GM21447 (cell line): ENCODE measurements around the gene MICU1.
"Not testable (repeated sequence)": the region's sequence is repeated elsewhere in the genome, so short reads cannot be mapped to it uniquely, and the experiment has no call there.

Experiments
- ATAC-seq: cut with Tn5 transposase; IDR thresholded peaks from one replicate; pipeline ENCODE4 v1.9.1; 2021; ENCODE audit not compliant: unreplicated experiment

Gene MICU1

DNA sequence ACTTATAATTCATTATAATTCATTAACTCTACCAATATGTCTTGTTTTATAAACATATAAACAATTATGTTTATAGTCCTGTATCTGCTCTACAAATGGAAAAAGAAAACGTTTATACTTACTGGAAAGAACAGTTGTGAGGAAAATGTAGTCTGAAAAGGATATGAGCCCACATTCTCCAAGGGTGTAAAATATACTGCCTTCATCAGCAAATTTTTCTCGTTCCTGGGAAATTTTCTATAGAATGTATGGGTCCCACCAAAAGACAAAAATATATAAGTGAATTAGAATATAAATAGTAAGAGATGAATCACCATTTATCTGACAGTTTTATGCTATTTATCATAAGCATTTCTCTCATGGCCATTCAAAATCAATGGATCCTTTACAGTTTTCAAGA lies 117.8 kb downstream of the MICU1 start:
- ATAC-seq: no peak

GRCh38 chr10:72506474-72506873 lies 119.4 kb downstream of the MICU1 start:
- ATAC-seq: no peak

DNA sequence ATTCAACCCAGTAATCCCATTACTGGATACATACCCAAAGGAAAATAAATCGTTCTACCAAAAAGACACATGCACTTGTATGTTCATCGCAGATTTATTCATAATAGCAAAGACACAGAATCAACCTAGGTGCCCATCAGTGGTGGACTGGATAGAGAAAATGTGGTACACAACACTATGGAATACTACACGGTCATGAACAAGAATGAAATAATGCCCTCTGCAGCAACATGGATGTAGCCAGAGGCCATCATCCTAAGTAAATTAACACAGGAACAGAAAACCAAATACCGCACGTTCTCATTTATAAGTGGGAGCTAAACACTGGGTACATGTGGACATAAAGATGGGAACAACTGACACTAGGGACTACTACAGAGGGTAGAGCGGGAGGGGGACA lies 120.4 kb downstream of the MICU1 start:
- ATAC-seq: no peak

DNA sequence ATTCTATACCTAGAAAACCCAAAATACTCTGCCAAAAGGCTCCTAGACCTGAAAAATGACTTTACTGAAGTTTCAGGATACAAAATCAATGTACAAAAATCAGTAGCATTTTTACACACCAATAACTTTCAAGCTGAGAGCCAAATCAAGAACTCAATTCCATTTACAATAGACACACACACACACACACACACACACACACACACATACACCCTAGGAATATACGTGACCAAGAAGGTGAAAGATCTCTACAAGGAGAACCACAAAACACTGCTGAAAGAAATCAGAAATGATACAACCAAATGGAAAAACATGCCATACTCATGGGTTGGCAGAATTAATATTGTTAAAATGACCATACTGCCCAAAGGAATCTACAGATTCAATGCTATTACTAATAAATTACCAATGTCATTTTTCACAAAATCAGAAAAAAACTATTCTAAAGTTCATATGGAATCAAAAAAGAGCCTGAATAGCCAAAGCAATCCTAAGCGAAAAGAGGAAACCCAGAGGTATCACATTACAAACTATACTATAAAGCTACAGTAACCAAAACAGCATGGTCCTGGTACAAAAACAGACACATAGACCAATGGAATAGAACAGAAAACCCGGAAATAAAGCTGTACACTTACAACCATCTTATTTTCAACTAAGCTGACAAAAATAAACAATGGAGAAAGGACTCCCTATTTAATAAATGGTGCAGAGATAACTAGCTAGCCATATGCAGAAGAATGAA lies 122.0 kb downstream of the MICU1 start:
- ATAC-seq: no peak

DNA sequence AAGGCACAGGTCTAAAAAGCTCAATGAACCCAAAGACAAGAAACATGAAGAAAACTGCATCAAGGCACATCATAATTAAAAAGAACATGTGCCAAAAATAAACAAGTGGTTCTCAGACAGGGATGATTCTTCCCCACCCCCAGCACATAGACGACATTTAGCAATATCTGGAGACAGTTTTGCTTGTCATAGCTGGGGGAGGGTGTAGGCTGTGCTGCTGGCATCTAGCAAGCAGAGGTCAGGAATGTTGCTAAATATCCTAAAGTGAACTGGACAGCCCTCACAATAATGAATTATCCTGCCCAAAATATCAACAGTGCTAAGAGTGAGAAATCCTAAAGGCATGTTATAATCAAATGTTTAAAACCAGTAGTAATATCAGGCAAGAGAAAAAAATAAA lies 122.6 kb downstream of the MICU1 start:
- ATAC-seq: no peak

DNA sequence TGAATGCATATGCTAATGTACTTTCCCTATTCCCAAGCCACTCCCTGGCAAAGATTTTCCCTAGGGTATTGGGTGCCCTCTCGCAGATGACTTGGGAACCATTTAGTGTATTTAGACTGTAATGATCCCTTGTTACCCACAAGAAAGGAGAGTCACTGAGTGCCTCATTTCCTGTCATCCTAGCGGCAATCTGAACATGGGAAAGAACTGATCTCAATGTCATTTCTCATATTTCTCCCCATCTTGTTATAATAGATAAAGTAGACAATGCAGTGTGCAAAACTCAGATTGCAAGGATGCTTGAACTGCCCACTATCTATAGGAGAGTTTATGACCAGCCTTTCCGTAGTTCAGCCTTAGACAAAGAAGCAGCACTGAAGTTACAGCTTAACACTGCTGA lies 123.3 kb downstream of the MICU1 start:
- ATAC-seq: no peak

- ATAC-seq: no peak
Measured at GRCh38 chr10:72499701-72500100, 126.2 kb downstream of the MICU1 start.

- no peak for ATAC-seq
Measured at GRCh38 chr10:72490951-72491350, 134.9 kb downstream of the MICU1 start.

DNA sequence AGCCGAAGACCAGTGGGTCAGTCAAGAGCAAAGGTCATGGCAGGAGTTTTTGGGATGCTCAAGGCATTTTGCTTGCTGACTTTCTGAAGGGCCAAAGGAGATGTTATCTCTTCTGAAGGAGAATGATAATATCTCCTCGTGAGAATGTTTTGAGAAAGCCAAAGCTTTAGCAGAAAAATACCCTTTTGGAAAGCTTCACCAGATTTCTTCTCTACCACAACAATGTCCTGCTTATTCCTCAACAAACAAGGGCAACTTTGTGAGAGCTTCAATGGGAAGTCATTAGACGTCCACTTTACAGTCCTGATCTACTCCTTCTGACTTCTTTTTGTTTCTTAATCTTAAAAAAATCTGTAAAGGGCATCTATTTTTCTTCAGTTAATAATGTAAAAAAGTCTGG lies 138.4 kb downstream of the MICU1 start:
- no peak for ATAC-seq

GRCh38 chr10:72487116-72487515 lies 138.8 kb downstream of the MICU1 start:
- no peak for ATAC-seq

GRCh38 chr10:72485701-72486100 lies 140.2 kb downstream of the MICU1 start:
- no peak for ATAC-seq

- no peak for ATAC-seq
Measured at GRCh38 chr10:72484521-72484920, 141.4 kb downstream of the MICU1 start.

DNA sequence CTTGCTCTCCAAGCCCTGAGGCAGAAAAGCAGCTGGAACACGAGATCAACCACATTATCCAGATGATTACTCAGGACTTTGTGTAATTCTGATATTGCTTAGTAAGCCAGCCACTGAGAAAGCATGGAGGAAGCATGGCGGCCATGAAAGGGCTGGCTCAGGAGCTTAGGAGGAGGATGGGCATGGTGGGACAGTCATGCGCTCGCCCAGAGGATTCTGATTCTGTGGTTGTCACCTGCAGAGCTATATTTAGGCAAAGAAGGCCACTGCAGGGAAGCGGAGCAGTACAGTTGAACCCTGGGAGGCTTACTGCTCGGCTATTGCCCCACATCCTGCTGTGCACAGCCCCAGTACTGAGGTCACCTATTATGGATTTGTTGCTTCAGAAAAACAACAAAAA lies 142.4 kb downstream of the MICU1 start:
- no peak for ATAC-seq

DNA sequence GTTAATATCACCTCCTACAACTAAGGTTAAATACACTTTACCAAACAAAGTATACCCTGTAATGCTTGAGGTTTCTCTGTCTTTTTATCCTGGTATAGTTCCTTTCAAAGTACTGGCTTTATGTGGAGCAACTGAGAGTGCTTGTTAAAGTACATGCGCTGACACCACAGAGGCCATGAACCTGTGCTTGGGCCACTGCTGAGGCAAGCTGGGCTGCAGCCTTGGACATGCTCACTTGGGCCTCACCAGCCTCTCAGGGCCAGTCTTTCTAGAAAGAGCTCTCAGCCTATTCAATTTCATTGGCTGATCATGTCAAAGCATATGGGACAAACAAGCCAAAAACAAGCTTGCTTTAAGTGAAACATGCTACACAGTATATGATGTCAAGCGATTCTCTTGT lies 145.0 kb downstream of the MICU1 start:
- ATAC-seq: no peak

DNA sequence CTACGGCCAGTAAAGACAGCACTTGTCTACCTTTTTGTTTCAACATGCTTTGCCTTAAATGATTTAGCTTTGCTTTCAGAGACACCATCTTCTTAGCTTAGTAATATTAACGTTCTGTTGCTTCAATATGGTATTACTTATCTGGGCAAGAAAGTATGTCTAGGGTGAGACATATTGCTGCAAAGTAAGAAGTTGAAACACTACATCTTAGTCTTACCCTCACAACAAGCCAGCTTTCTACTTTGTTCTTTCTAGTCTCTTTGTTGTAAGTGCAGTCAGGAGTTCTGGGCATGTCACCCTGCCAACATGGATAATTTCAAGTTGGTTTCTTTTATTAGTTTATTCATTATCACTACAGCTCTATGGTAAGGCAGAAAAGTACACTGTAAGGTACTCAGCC lies 148.4 kb downstream of the MICU1 start:
- ATAC-seq: no peak

- no peak for ATAC-seq
Measured at GRCh38 chr10:72472306-72472705, 153.6 kb downstream of the MICU1 start.

GRCh38 chr10:72470666-72471065 lies 155.2 kb downstream of the MICU1 start:
- no peak for ATAC-seq

DNA sequence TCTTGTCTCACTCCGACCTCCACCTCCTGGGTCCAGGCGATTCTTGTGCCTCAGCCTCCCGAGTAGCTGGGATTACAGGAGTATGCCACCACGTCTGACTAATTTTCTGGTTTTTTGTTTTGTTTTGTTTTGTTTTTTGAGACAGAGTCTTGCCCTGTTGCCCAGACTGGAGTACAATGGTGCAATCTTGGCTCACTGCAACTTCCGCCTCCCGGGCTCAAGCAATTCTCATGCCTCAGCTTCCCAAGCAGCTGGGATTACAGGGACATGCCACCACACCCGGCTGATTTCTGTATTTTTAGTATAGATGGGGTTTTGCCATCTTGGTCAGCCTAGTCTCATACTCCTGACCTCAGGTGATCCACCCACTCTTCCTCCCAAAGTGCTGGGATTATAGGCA lies 158.8 kb downstream of the MICU1 start:
- ATAC-seq: not testable (repeated sequence)

DNA sequence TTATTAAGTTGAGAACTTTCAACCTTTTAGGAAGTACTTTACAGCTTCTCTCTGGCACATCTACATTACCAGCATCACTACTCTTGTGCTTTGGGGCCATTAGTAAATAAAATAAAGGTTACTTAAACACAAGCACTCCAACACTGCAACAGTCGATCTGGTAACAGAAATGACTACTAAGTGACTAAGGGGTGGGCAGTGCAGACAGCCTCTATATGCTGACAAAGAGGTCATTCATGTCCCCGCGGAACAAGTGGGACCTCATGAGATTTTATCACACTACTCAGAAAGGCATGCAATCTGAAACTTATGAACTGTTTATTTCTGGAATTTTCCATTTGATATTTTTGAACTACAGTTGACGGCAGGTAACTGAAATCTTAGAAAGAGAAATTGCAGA lies 159.9 kb downstream of the MICU1 start:
- ATAC-seq: no peak

- no peak for ATAC-seq
Measured at GRCh38 chr10:72464438-72464837, 161.4 kb downstream of the MICU1 start.

GRCh38 chr10:72462261-72462660 lies 163.6 kb downstream of the MICU1 start:
- no peak for ATAC-seq

DNA sequence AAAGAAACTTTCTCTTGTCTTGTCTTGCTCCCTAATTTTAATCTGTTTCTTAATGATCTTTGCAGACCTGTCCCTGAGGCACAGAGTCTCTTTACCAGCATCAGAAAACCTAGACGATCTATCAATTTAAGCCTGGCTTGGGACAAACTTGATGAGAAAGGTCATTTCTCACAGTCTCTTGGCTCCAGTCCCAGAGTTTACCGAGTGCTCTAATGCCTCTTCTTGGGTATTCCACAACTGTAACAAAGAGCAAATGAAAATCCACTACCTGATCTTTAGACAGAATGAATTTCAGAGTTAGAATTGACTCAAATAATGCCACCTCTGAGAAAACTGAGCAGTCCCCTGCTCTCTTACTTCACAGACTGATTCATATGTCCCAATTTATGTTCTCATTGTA lies 164.8 kb downstream of the MICU1 start:
- no peak for ATAC-seq

GRCh38 chr10:72460284-72460876 lies 165.5 kb downstream of the MICU1 start:
- no peak for ATAC-seq
